ENCODE results near the gene TEX2.

DNA sequence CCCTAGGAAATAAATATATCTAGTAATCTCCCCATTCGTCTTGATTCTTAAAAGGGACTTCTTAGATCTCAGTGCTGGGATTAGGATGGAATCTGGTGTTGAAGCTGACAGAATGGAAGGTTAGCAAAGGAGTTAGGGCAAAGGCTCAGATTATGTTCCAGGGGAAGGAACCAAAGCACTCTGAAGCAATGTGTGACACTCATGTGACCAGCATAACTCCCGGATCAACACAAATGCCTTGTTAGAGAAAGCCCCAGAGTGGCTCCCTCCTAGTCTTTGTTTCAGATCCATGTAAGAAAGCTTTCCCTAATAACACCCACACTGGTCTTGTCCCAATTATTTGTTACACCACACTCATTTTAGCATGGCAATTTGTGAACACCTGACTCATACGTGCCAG, 70.5 kb downstream of the TEX2 start:
- TF ChIP-seq, protein P1, sequence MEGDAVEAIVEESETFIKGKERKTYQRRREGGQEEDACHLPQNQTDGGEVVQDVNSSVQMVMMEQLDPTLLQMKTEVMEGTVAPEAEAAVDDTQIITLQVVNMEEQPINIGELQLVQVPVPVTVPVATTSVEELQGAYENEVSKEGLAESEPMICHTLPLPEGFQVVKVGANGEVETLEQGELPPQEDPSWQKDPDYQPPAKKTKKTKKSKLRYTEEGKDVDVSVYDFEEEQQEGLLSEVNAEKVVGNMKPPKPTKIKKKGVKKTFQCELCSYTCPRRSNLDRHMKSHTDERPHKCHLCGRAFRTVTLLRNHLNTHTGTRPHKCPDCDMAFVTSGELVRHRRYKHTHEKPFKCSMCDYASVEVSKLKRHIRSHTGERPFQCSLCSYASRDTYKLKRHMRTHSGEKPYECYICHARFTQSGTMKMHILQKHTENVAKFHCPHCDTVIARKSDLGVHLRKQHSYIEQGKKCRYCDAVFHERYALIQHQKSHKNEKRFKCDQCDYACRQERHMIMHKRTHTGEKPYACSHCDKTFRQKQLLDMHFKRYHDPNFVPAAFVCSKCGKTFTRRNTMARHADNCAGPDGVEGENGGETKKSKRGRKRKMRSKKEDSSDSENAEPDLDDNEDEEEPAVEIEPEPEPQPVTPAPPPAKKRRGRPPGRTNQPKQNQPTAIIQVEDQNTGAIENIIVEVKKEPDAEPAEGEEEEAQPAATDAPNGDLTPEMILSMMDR (IDR thresholded peaks at IDR 0.05) = no peak
- no peak for TF ChIP-seq EP300 (IDR thresholded peaks at IDR 0.05)
